ENCODE results near the gene C10orf105.

Gene C10orf105

DNA sequence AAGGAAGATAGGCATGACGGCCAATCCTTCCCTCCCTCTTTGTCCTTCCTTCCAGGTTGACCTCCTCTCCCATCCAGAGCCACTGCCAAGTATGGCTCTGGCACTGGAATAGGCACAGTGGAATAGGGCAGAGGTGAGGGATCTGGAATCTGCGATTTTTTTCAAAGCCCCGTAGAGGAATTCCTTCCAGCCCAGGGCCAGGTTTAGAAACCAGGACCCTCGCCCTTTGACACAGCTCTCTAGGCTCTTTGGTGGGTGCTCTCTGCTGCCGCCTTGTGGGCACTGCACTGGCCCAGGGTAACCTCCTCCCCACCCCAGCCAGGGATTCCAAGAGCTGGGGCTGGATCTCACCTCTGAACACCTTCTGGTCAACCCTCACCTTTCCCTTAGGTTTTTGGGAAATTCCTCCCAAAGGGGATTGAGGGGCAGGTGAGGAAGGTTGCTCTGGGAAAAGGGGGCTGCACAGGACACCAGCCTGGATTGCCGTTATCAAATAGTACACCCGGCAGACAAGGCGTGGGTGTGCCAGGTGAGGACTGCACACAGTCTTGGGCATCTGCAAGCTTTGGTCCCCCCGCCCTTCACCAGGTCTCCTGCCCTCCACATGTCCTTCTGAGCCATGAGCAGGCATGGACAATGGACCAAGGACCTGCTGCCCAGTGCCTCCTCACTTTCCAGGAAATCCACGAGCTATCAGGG, 22.8 kb downstream of the C10orf105 start:
- peak; percentile 62 to 73 for DNase-seq

DNA sequence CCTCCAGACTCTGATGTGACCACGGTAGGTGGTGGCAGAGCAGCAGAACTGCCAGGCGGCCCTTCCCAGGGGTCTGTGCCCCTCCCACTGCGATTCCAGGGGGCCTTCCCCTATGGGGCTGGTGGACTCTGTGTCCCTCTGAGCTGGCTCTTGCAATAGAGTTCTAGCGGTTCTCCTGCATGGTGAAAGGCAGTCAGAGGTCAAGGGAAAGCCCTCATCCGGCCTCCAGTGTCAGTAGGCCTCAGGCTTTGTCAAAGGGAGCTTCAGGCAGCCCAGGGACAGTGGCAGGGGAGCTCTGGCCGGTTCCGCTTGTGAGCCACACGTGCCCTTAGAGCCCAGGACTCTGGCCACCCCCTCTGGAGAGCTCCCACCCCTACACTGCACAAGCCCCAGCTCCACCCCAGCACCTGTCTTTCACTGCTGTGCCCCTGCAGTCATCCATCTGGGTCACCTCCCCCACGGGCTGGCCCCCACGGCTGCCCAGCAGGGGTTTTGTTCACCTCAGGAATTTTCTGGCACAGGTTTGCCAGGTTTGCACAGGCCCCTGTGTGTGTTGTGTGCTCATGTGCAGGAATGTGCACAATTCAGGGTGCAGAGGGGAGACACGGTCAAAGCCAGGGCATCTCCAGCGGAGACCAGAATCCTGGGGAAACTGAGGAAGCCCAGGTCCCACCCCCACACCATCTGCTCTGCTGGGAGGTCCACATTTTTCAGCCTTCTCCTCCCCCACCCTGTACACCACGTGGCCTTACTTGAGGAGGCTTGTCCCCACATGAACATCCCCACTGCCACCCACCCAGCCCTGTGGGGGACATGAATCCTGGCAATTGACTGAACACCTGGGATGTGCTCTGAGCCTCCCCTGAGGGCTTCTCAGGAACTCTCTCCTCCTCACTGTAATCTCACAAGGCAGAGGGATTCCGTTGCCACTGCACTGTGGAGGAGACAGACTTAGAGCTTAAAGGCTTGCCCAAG, 23.8 kb downstream of the C10orf105 start:
- DNase-seq = no peak

DNA sequence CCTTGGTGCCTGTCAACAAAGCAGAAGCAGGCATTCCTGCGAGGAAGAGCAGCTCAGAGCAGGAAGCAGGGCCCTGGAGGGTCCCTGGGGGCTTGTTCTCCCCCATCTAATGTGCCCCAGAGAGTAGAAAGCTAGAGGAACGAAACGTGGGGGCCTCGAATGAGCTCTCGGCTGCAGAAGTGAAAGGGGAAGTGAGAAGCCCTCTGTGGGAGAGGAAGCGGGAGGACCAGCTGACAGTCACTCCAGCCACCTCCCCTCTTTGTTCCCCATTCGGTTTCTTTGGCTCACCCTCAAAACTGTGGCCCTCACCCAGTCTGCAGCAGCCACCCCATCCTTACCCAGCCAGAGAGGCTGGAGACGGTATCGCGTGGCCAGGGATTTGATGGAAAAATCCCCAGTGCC, 25.0 kb downstream of the C10orf105 start:
- DNase-seq = peak; percentile 16 to 30

DNA sequence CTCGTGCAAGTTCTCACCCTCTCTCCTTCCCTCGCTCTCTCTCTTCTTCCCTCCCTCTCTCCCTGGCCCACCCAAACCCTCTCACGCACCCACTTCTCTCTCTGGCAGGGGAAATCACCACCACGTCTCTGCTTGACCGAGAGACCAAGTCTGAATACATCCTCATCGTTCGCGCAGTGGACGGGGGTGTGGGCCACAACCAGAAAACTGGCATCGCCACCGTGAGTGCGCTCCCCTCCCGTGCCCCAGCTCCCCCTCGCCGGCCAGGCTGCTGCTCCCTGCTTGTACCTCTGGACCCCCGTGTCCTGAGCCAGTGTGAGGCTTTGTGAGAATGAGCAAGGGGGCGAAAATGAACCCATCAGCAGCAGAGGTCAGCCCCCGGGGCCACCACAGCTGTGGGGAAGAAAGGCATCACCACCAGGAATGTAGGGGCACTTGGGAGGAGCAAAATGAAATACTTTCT, 25.5 kb downstream of the C10orf105 start:
- no peak for DNase-seq

- DNase-seq = no peak
These were observed 26.2 kb downstream of the C10orf105 start for GRCh38 chr10:71693377-71693776.

GRCh38 chr10:71692598-71693306, 26.8 kb downstream of the C10orf105 start:
- DNase-seq = no peak

GRCh38 chr10:71691405-71691804, 28.2 kb downstream of the C10orf105 start:
- DNase-seq = no peak

DNA sequence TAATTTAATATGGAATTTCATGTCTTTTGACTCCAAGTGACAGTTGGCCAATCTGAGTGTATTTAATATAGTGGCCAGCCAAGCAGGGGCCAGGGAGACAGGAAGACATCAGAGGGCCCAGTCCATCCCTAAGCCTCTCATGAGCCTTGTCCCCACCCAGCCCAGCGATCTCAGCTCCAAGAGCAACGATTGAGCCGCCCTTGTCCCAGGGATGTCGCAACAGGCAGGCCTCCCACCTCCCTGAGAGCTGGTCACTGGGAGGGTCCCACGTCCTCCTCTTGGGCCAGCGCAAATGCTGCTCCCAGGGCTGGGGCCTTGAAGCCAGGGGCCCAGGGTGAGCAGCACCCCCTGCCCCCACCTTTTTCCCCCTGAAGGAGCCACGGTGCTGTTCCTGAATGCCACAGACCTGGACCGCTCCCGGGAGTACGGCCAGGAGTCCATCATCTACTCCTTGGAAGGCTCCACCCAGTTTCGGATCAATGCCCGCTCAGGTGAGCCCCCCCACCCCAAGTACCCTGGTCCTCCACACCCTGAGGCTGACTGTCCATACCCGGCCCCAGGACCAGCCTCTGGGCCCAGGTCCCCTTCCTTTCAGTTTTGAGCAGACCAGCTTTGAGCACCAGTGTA, 29.4 kb downstream of the C10orf105 start:
- no peak for DNase-seq

GRCh38 chr10:71688256-71688655, 31.3 kb downstream of the C10orf105 start:
- DNase-seq = no peak

DNA sequence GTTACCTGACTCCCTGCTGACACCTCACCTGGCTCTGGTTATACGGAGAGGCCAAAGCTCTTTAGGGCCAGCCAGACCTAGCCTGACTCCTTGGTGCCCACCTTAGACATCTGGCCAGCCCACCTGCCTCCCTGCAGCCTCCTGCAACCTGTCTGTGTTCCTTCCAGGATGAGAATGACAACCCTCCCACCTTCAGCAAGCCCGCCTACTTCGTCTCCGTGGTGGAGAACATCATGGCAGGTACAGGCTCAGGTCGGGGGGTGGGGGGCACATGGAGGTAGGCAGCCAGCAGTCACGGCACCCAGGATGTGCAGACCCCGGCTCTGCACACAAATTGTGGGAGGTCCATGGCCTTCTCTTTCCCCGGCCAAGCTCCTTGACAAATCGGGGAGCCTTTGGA, 32.1 kb downstream of the C10orf105 start:
- DNase-seq = no peak

DNA sequence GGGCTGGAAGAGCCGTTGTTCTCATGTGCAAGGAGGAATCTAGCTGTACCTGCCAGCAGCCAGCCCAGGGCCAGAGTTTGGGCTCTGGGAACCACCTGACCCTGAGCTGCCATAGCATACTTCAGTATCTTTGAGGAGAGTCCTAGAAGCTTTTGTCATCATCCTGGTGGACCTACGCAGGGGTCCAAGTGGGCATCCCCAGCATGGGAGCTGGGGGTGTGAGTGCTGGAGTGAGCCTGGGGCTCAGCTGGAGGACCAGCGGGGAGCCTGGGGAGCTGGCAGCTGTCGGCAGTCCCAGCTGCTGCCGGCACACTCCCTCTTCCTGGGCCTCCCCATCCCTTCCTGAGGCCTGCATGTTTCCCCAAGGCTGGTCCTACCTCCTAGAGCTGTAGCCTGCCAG, 32.5 kb downstream of the C10orf105 start:
- no peak for DNase-seq

DNA sequence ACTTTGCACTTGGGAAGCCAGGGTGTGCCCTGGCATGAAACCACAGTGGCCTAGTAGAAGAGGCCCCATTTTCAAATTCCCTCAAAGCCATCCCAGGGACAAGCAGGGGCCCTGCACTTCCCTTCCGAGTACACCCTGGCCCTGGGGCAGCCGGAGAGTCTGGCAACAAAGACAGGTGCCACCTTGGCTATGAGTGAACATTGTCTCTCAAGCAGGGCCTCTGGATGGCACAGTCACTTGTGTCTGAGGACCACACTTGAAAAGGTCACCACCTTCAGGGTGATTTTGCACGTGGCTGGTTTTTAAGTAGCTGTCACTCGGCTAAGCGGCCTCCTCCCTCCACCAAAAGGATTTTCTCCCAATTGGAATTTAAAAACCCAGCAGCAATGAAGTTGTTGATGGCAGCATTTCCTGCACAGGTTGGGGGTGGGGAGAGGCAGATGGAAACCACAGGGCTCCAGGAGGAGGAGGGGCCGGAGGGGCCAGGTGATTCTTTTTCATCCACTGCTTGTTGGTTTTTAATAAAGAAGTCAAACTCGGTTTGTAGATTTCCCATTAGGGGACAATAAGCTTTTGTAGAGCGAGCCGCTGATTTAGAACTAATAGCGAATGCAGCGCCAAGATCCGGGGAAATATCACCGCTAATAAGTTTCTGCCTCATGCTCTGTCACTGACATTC, 33.9 kb downstream of the C10orf105 start:
- no peak for DNase-seq

GRCh38 chr10:71684356-71685173, 35.0 kb downstream of the C10orf105 start:
- DNase-seq = peak in 1 of 2 donors; percentile 15

GRCh38 chr10:71683301-71683700, 36.3 kb downstream of the C10orf105 start:
- no peak for DNase-seq

DNA sequence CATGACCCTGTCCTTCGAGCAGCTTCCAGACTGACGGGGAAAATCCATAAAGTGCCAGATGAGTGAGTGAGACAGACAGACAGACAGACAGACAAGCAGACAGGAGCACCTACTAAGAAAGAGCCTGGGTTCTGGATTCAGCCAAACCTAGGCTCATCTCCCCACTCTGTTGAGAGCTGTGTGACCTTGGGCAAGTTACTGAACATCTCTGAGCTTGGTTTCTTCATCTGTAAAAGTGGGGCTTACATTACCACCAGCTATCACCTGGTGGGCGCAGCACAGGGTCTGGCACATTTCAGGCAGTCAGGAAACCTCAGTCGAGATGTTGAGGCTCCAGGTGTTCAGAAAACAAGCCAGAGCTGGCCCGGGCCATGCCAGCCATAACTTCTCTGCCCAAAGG, 37.6 kb downstream of the C10orf105 start:
- no peak for DNase-seq

GRCh38 chr10:71679425-71679824, 40.2 kb downstream of the C10orf105 start:
- DNase-seq = no peak

- DNase-seq = no peak
These were observed 41.3 kb downstream of the C10orf105 start for GRCh38 chr10:71678057-71678805.

GRCh38 chr10:71677261-71677660, 42.3 kb downstream of the C10orf105 start:
- DNase-seq = no peak

DNA sequence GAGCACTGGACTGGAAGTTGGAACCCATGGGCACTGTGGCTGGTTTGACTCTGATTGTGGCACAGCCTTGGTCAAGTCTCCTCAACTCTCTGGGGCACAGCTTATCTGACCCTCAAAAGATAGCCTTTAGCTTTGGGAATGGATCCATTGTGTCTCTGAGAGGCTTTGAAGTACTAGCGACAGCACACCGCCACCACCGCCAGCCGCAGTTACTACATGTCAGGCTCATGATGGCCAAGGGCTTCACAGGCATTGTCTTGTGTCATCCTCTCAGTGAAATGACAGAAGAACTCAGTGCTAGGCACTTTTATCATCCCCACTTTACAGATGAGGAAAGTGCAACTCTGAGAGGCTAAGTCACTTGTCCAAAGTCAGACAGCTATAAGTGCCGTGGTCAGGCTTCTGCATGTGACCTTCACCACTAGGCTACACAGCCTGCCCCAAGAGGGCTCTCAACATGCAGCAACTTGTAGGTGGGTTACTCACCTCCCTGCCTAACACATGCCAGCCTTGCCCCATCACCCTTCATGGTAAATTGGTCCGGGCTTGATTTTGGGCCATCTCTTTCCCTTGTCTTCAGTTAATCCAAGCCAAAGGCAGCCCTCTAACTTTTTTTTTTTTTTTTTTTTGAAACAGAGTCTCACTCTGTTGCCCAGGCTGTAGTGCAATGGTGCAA, 44.1 kb downstream of the C10orf105 start:
- DNase-seq = no peak
